Cardiac muscle cell (in vitro differentiated cells and primary cell): ENCODE results near the gene SYNE3. TPM values are rescaled to one million over a fixed set of nuclear protein-coding genes. Genes with fewer than 3 reads are reported as not detected.

Source experiments
- DNase-seq, 2 donors: peaks; one replicate each; pipeline versions ENCODE4 v3.0.0 to v3.0.0-alpha.2; 2010 to 2017; ENCODE audit warnings: low read depth in 1 of 2, low spot score in 1 of 2
- H3K27ac ChIP-seq: fragments of 200-600 bp; sonication (generic); 2 replicates; pipeline ENCODE4 v1.5.1; 2016
- H3K27me3 ChIP-seq: fragments of 200-600 bp; sonication (generic); 2 replicates; pipeline ENCODE4 v1.6.0; 2016; ENCODE audit warnings: control low read depth
- H3K36me3 ChIP-seq: fragments of 200-600 bp; sonication (generic); 2 replicates; pipeline ENCODE4 v1.5.1; 2016; ENCODE audit warnings: control low read depth
- H3K4me1 ChIP-seq: fragments of 200-600 bp; sonication (generic); 2 replicates; pipeline ENCODE4 v1.8.1; 2017; ENCODE audit warnings: low read depth, mild to moderate bottlenecking, mixed run types
- H3K4me3 ChIP-seq: fragments of 200-600 bp; sonication (generic); 2 replicates; pipeline ENCODE4 v1.5.1; 2016; ENCODE audit warnings: mild to moderate bottlenecking
- H3K9me3 ChIP-seq: fragments of 200-600 bp; sonication (generic); 2 replicates; pipeline ENCODE4 v1.5.1; 2017; ENCODE audit warnings: low read depth, mild to moderate bottlenecking, control low read depth
- polyA plus RNA-seq: library from polyadenylated mRNA; unstranded; fragments of >200 nt; fragmentation: Nextera tagmentation; extraction: Ambion mirVana; gene quantifications from 2 replicates; pipeline ENCODE4 v1.2.1, GENCODE V29; 2016
- total RNA-seq: library from RNA; depleted of rRNA; stranded (reverse); fragments of >200 nt; gene quantifications from 2 replicates; pipeline ENCODE4 v1.2.3, GENCODE V29; 2016
- TF ChIP-seq, protein P1 (sequence below): IDR thresholded peaks from 2 replicates; pipeline ENCODE4 v1.5.1; 2012; ENCODE audit warnings: low read depth, mild to moderate bottlenecking, low read length

Gene SYNE3
- total and polyA plus RNA-seq, 2 experiments from 2014 or later: 0.09 to 2.0 TPM

DNA sequence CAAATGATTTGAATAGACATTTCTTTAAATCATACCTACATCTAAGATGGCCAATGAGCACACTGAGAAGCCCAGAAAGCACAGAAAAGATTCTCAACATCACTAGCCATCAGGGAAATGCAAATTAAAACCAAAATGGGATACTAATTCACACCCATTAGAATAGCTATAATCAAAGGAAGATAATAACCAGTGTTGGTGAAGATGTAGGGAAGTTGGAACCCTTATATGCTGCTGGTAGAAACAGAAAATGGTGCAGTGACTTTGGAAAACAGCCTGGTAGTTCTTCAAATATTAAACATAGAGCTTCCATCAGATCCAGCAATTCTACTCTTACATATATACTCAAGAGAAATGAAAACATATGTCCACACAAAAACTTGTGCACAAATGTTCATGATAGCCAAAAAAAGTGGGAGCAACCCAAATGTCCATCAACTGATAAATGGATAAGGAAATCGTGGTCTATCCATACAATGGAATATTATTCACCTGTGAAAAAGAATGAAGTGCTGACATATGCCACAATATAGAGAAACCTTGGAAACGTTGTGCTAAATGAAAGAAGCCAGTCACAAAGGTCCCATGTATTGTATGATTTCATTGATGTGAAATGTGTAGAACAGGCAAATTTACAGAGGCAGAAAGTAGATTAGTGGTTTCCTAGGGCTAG lies 24.4 kb downstream of the SYNE3 start:
- Histone ChIP-seq H3K27ac (no peak overlapping the region), H3K4me1 (peaks cover 15% of the 10 kb centered on the region), H3K36me3 (no peaks in the 10 kb centered on the region), H3K9me3 (no peaks in the 10 kb centered on the region), H3K4me3 (no peak overlapping the region), H3K27me3 (no peaks in the 10 kb centered on the region)
- DNase-seq: no peak
- TF ChIP-seq, protein P1, sequence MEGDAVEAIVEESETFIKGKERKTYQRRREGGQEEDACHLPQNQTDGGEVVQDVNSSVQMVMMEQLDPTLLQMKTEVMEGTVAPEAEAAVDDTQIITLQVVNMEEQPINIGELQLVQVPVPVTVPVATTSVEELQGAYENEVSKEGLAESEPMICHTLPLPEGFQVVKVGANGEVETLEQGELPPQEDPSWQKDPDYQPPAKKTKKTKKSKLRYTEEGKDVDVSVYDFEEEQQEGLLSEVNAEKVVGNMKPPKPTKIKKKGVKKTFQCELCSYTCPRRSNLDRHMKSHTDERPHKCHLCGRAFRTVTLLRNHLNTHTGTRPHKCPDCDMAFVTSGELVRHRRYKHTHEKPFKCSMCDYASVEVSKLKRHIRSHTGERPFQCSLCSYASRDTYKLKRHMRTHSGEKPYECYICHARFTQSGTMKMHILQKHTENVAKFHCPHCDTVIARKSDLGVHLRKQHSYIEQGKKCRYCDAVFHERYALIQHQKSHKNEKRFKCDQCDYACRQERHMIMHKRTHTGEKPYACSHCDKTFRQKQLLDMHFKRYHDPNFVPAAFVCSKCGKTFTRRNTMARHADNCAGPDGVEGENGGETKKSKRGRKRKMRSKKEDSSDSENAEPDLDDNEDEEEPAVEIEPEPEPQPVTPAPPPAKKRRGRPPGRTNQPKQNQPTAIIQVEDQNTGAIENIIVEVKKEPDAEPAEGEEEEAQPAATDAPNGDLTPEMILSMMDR: no peak

DNA sequence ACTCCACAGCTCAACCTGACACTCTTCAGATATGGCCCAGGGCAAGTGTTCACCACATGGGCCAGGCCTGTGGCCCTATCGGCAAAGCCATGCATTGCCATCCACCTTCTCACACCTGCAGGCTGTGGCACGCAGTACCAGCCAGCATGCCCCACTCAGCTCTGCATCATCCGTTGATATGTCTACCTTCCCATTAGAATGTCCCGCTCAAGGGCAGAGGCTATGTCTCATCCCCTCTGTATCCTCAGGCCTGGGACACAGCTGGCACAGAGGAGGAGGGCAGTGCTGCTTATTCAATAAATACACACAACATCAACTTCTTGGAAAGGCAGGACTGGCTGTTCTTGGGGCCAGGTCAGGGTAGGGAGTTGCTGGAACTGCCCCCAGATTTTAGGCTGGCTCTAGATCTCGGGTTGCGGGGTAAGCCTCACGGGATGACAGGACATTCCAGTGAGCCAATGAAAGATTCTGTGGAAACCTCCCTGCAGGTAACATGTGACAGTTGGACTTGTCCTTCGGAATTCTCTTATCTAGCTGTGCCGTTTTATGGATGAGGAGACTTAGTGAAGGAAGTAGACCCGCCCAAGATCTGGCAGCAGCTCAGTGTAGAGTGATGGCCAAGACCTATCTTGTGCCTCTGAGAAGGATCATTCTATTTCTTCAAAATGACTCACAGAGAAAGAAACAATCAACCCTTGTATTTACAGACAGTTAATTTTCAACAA lies 25.6 kb downstream of the SYNE3 start:
- Histone ChIP-seq H3K4me3 (no peak overlapping the region), H3K36me3 (no peaks in the 10 kb centered on the region), H3K4me1 (peaks cover 3% of the 10 kb centered on the region), H3K27ac (no peak overlapping the region), H3K9me3 (no peaks in the 10 kb centered on the region), H3K27me3 (no peaks in the 10 kb centered on the region)
- peak in 1 of 2 donors; percentile 38 for DNase-seq
- TF ChIP-seq, protein P1: no peak

DNA sequence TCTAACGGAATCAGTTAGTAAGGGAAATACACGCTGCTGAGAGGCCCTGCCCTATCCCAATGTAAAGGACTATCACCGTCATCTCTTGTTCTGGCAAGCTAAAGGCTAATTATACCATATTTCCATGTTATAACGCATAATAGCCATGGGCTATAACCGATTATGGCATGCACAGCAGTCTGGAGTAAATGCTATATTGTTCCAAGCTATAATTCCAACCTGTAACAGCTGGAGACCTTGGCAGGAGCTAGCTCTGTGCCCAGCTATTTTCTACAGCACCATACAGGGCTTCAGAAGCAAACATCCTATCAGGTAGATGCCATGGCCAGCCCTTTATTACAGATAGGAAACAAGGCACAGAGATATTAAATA lies 26.3 kb downstream of the SYNE3 start:
- no peak overlapping the region for H3K4me3 ChIP-seq
- H3K36me3 ChIP-seq: no peaks in the 10 kb centered on the region
- TF ChIP-seq, protein P1: no peak
- no peak overlapping the region for H3K27ac ChIP-seq
- H3K4me1 ChIP-seq: no peaks in the 10 kb centered on the region
- H3K27me3 ChIP-seq: no peaks in the 10 kb centered on the region
- DNase-seq: no peak
- H3K9me3 ChIP-seq: no peaks in the 10 kb centered on the region

DNA sequence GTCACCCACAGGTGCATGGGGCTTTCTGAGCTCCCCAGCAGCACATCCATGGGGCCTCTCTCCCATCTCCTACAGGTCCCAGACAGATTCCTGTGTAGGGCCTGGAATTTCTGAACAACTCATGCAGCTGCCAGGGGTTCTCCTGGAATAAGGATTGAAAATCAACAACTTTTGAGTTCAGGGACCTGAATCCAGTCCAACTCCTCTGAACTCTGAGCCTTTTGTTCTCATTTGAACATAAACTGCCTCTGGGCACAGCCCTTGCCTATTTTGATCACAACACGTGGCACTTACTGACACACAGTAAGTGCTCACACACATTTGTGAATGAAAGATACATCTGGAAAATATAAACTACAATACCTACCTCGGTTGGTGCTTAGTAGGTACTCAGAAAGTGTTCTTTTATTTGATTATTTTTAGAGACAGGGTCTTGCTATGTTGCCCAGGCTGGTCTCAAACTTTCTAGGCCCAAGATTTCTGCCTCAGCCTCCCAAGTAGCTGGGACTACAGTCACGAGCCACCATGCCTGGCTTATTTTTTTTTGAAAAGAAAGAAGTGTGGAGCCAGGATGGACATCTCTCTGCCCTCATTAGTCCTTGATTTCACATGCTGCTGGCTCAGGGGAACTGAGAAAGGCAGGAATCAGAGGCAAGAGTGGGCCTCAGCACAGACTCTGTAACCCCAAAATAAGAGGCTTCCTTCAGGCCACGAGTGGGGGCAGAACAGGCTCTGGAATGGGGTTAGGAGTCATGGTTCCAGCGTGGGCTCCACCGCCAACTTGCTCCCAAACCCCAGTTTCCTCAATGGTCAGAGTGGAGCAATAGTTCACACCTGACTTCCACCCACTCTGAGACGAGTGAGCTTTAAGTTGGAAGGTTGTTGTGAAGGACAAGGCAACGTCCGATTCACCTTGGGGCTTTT lies 27.0 kb downstream of the SYNE3 start:
- Histone ChIP-seq H3K9me3 (no peaks in the 10 kb centered on the region), H3K36me3 (no peaks in the 10 kb centered on the region), H3K27ac (no peak overlapping the region), H3K4me3 (no peak overlapping the region), H3K27me3 (no peaks in the 10 kb centered on the region), H3K4me1 (no peaks in the 10 kb centered on the region)
- TF ChIP-seq, protein P1: no peak
- no peak for DNase-seq

DNA sequence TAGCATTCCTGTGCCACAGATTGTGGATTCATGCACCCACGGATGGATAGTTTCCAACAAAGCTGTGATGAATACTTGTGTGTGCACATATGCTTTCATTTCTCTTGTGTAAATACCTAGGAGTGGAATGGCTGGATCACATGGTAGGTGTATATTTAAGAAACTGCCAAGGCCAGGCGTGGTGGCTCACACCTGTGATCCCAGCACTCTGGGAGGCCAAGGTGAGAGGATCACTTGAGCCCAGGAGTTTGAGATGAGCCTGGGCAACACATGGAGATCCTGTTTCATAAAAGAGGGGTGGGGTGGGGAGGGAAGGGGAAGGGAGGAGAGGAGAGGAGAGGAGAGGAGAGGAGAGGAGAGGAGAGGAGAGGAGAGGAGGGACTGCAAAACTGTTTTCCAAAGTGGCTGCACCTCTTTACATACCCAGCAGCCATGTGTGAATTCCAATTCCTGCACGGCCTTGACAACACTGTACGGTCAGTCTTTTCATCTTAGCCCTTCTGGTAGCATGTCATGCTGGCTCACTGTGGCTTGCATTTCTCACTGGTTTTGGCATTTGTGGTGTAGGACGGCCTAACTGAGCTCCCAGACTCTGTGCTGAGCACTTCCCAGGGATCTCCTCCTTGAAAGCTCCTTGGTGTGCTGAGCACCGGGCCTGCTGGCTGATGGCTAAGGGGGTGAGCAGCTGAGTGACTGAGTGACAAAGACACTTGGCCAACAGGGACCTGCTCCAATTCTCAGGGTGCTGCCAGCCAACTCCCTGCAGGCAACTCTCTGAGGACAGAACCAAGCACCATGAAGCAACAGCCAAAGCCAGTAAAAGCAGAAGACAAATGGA lies 27.9 kb downstream of the SYNE3 start:
- H3K36me3 ChIP-seq: no peaks in the 10 kb centered on the region
- H3K4me3 ChIP-seq: no peak overlapping the region
- TF ChIP-seq, protein P1: no peak
- H3K27me3 ChIP-seq: no peaks in the 10 kb centered on the region
- H3K27ac ChIP-seq: no peak overlapping the region
- no peaks in the 10 kb centered on the region for H3K4me1 ChIP-seq
- H3K9me3 ChIP-seq: no peaks in the 10 kb centered on the region
- no peak for DNase-seq
